ENCODE data around the gene CASP3. TPM values are rescaled to one million over a fixed set of nuclear protein-coding genes. Genes with fewer than 3 reads are reported as not detected.

Gene CASP3
- total and polyA plus RNA-seq, 9 of the 15 experiments (the other 6 are each of a cell fraction or from before 2014, with no cell fraction given): 17.6 to 40.1 (median 31.8) TPM

- TF ChIP-seq TFAP4 (CRISPR knock-in tag; IDR thresholded peaks at IDR 0.05; ENCODE audit: borderline replicate concordance) (no peak), HDGF (IDR thresholded peaks at IDR 0.05) (no peak), ZBED1 (IDR thresholded peaks at IDR 0.05) (no peak), ZNF655 (CRISPR knock-in tag; IDR thresholded peaks at IDR 0.05) (no peak)
Observed at GRCh38 chr4:184688447-184688846, 39.2 kb upstream of the CASP3 start (continued).

GRCh38 chr4:184688005-184688404, 38.8 kb upstream of the CASP3 start:
- Histone ChIP-seq H3K4me2 (ENCODE audit: insufficient read depth, low read length) (no peak overlapping the region), H3K4me1 (replicated peaks in 1 of 2; ENCODE audit: control insufficient read depth in 2 of 2, insufficient read depth in 2 of 2, low read length in 2 of 2) (peaks cover 13% of the 10 kb centered on the region in 2 experiments; a peak in 4 of 5 replicates), H3K4me3 (no peak overlapping the region), H3K9ac (ENCODE audit: insufficient read depth in 1 of 2, low read depth in 2 of 2, low read length in 2 of 2) (no peak overlapping the region), H3K27ac (ENCODE audit: extremely low read depth, low read depth, low read length) (no peak overlapping the region), H3K27me3 (ENCODE audit: control insufficient read depth in 2 of 2, insufficient read depth in 2 of 2, low read length in 2 of 2) (no peaks in the 10 kb centered on the region), H3K36me3 (ENCODE audit: control insufficient read depth, insufficient read depth, low read length) (peaks cover 11% of the 10 kb centered on the region; the same call in 2 of the 3 replicates), H3K9me1 (ENCODE audit: control insufficient read depth, insufficient read depth, low read length) (peaks cover 5% of the 10 kb centered on the region), H3K79me2 (ENCODE audit: control insufficient read depth, insufficient read depth, low read length) (no peaks in the 10 kb centered on the region), H2AFZ (ENCODE audit: low read depth, low read length) (no peak overlapping the region), H4K20me1 (replicated peaks; ENCODE audit: control insufficient read depth, insufficient read depth, low read length) (no peaks in the 10 kb centered on the region), H3K9me3 (replicated peaks; ENCODE audit: control insufficient read depth, insufficient read depth, low read depth, low read length) (no peaks in the 10 kb centered on the region)
- ATAC-seq (no peak), FAIRE-seq (no peak), DNase-seq (ENCODE audit: extremely low read depth in 1 of 4, low spot score in 3 of 4) (no peak)
- intact Hi-C loops (cut with micrococcal nuclease): no loop called here
- no peak for TF ChIP-seq ZNF77 (CRISPR knock-in tag; IDR thresholded peaks at IDR 0.05)
- TF ChIP-seq ZNF449 (CRISPR knock-in tag; IDR thresholded peaks at IDR 0.05): no peak
- TF ChIP-seq RERE (CRISPR knock-in tag; IDR thresholded peaks at IDR 0.05; ENCODE audit: borderline replicate concordance): no peak
- no peak for TF ChIP-seq CEBPB (tag; IDR thresholded peaks at IDR 0.05)
- TF ChIP-seq ZNF384 (IDR thresholded peaks at IDR 0.05; ENCODE audit: low read depth, low read length): no peak
- no peak for TF ChIP-seq ZNF655 (CRISPR knock-in tag; IDR thresholded peaks at IDR 0.05)
- TF ChIP-seq MAFF (IDR thresholded peaks at IDR 0.05; ENCODE audit: low read length): no peak
- POLR2A ChIA-PET: interaction anchor here (0.6 kb wide), 1 partner anchor 519 kb away, joined by 4 read pairs; no protein-coding TSS in a partner anchor
- in situ Hi-C loops (cut with MboI): no loop called here
- CTCF ChIA-PET (ENCODE audit: low intra/inter-chr PET ratio): no interaction called here
- WGBS (ENCODE audit: insufficient coverage, low coverage, missing lambda C conversion rate): 65% methylated on average over 3 of the region's 3 CpGs
- no TSS peak for BruUV-seq (replicated peaks)
